Prostate gland (tissue), 2 donors: Measurements from ENCODE around the gene RNF121. TPM values are rescaled to one million over a fixed set of nuclear protein-coding genes. Genes with fewer than 3 reads are reported as not detected.
A peak's percentile ranks its signal among the peaks of the same experiment; 100 is the strongest.

Source experiments
- DNase-seq: peaks from one replicate; pipeline ENCODE4 v3.0.0-alpha.2; 2019; ENCODE audit warnings: low spot score
- H3K27ac ChIP-seq, 2 donors: fragments of 200-600 bp; sonication (generic); 2 replicates each; pipeline ENCODE4 v1.5.1; 2017 to 2019
- H3K27me3 ChIP-seq: fragments of 200-600 bp; sonication (generic); replicated peaks from 2 replicates; pipeline ENCODE4 v1.5.1; 2019; ENCODE audit not compliant: insufficient read depth
- H3K36me3 ChIP-seq, 2 donors: fragments of 200-600 bp; sonication (generic); 1 replicate in 1 of 2; 2 replicates in 1 of 2; pipeline versions ENCODE4 v1.5.1 to v1.8.1; 2017 to 2019
- H3K4me1 ChIP-seq: fragments of 200-600 bp; sonication (generic); replicated peaks from 2 replicates; pipeline ENCODE4 v1.5.1; 2019
- H3K4me3 ChIP-seq, 2 donors: fragments of 200-600 bp; sonication (generic); 2 replicates each; pipeline ENCODE4 v1.5.1; 2017 to 2019
- H3K9me3 ChIP-seq: fragments of 200-600 bp; sonication (generic); 2 replicates; pipeline ENCODE4 v1.5.1; 2017
- POLR2A ChIP-seq: fragments of 450-650 bp; IDR thresholded peaks from one replicate; pipeline ENCODE4 v1.6.1; 2016; ENCODE audit warnings: antibody characterized with exemption, mild to moderate bottlenecking
- POLR2AphosphoS5 ChIP-seq: sonication (generic); formaldehyde crosslinking; IDR thresholded peaks from one replicate; pipeline ENCODE4 v1.6.1; 2017; ENCODE audit warnings: antibody characterized with exemption
- WGBS: methylation state at CpG from one replicate; pipeline ENCODE4 v1.1.5; 2018; 5-methylcytosine and 5-hydroxymethylcytosine counted together
- intact Hi-C: fragments of 100-400 bp; cut with DNase I; formaldehyde crosslinking; loops from one replicate; pipeline ENCODE4 v1.14.2; 2022
- total RNA-seq, 2 donors: library from RNA; depleted of rRNA; stranded (reverse); fragments of >200 nt; gene quantifications; one replicate each; pipeline ENCODE4 v1.1.0, GENCODE V29; 2016
- TF ChIP-seq, protein P1 (sequence below), 4 experiments: fragments of 200-600 bp in 2 of 4; fragments of 450-650 bp in 2 of 4; sonication (generic) in 2 of 4; IDR thresholded peaks; 1 replicate in 3 of 4; 2 replicates in 1 of 4; pipeline ENCODE4 v1.5.1; 2016 to 2019; ENCODE audit warnings: antibody characterized with exemption in 4 of 4, mild to moderate bottlenecking in 2 of 4, moderate library complexity in 2 of 4

The RNF121 gene
- total RNA-seq, 2 donors from 2014 or later: 32.4 to 48.0 TPM

GRCh38 chr11:72023335-72023734, 94.5 kb downstream of the RNF121 start:
- no peak overlapping the region for H3K27ac ChIP-seq
- H3K4me3 ChIP-seq: no peak overlapping the region
- intact Hi-C loops: no loop called here
- H3K36me3 ChIP-seq: peaks cover 48 to 57% of the 10 kb centered on the region in 2 donors
- H3K27me3 ChIP-seq: no peaks in the 10 kb centered on the region
- TF ChIP-seq POLR2A: no peak
- TF ChIP-seq, protein P1, sequence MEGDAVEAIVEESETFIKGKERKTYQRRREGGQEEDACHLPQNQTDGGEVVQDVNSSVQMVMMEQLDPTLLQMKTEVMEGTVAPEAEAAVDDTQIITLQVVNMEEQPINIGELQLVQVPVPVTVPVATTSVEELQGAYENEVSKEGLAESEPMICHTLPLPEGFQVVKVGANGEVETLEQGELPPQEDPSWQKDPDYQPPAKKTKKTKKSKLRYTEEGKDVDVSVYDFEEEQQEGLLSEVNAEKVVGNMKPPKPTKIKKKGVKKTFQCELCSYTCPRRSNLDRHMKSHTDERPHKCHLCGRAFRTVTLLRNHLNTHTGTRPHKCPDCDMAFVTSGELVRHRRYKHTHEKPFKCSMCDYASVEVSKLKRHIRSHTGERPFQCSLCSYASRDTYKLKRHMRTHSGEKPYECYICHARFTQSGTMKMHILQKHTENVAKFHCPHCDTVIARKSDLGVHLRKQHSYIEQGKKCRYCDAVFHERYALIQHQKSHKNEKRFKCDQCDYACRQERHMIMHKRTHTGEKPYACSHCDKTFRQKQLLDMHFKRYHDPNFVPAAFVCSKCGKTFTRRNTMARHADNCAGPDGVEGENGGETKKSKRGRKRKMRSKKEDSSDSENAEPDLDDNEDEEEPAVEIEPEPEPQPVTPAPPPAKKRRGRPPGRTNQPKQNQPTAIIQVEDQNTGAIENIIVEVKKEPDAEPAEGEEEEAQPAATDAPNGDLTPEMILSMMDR (IDR thresholded peaks at IDR 0.05): no peak
- no peak for TF ChIP-seq POLR2AphosphoS5
- peaks cover 28% of the 10 kb centered on the region for H3K4me1 ChIP-seq
- H3K9me3 ChIP-seq: no peaks in the 10 kb centered on the region
- 66% methylated on average over 4 of the region's 4 CpGs for WGBS
- DNase-seq: no peak

DNA sequence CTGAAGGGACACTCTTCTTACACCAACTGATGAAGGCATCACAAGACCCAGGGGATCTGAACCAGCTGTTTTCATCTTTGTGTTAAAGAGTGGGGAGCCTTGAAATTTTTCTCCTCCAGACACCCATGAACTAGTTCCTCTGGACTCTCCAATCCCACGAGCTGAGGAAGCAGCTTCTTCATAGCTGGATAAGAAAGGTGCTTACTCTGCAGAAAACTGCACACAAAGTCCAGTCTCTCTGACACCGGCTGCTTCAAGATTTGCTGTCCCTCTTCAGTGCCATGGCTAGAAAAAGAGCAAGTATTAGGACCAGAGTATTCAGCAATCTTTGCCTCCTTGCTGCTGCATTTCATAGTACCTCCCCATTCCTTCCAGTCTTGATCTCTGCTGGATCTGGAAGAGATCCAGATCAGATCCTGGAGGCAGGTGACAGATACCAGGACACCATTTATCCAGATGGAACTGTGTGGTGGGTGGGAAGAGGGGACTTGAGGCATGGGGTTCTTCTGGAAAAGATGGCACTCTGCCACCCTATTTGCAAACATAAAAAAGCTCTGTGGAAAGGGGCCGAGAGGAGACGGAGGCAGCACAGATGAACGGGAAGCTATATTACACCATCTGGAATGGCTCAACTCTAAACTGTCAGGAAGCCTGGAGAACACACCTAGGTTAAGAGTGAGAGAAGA, 95.4 kb downstream of the RNF121 start:
- intact Hi-C loops: loop anchor here (2.0 kb wide), 1 partner anchor 67 kb away; no protein-coding TSS in a partner anchor
- no peak for DNase-seq
- 30% methylated on average over 5 of the region's 5 CpGs for WGBS
- Histone ChIP-seq H3K27ac (peak overlapping the region; percentile 65 to 68), H3K9me3 (no peaks in the 10 kb centered on the region), H3K36me3 (peaks cover 39 to 48% of the 10 kb centered on the region in 2 donors), H3K4me1 (peaks cover 28% of the 10 kb centered on the region), H3K27me3 (no peaks in the 10 kb centered on the region), H3K4me3 (no peak overlapping the region)
- TF ChIP-seq, protein P1 (IDR thresholded peaks at IDR 0.05): no peak
- TF ChIP-seq POLR2AphosphoS5: no peak
- no peak for TF ChIP-seq POLR2A

DNA sequence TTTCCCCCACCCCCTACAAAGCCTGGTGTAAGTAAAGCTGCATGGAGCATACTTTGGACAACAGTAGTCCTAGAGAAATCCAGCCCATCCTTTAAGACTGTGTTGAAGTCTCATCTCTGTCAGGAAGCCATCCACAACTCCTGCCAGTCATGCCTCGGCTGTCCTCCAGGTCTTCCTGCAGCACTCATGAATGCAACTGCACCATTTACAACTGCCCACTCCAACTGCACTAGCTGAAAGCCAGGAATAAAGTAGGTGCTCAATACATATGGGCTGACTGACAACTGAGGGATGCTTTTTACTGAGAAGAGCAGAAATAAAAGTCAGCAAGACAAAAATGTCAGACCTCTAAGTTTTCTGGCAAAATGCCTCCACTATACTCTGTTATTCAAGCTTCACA, 97.2 kb downstream of the RNF121 start:
- WGBS: 33% methylated on average over 1 of the region's 1 CpG
- DNase-seq: no peak
- Histone ChIP-seq H3K4me1 (peaks cover 37% of the 10 kb centered on the region), H3K27me3 (no peaks in the 10 kb centered on the region), H3K9me3 (no peaks in the 10 kb centered on the region), H3K4me3 (no peak overlapping the region), H3K27ac (peak overlapping the region; percentile 65 to 68), H3K36me3 (peaks cover 24 to 32% of the 10 kb centered on the region in 2 donors)
- intact Hi-C loops: loop anchor here (5.0 kb wide), 1 partner anchor 116 kb away; no protein-coding TSS in a partner anchor
- TF ChIP-seq POLR2AphosphoS5 (no peak), POLR2A (no peak)
- TF ChIP-seq, protein P1 (IDR thresholded peaks at IDR 0.05): no peak

GRCh38 chr11:72030472-72031045, 101.7 kb downstream of the RNF121 start:
- H3K4me1 ChIP-seq: peaks cover 19% of the 10 kb centered on the region
- peak; percentile 36 for DNase-seq

DNA sequence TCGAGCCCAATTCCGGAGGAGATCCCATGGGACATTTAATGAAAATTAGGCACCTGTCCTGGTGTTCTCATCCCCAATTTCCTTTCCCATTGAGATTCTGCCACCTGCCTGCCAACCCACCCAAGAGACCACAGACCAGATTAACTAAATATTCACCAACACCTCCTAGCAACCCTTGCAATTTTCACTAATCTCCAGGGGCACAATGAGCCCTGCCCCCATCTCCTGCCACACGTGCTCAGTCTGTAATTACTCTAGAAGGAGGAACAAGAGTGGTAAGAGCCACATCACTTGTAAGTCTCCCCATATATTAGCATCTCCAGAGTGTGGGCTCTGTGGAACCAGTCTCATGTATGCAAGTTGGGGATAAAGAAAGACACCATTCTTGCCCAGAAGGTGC, 107.8 kb downstream of the RNF121 start:
- Histone ChIP-seq H3K4me1 (peaks cover 14% of the 10 kb centered on the region), H3K27me3 (no peaks in the 10 kb centered on the region), H3K27ac (peak overlapping the region in 1 of 2 donors; percentile 42), H3K9me3 (no peaks in the 10 kb centered on the region), H3K4me3 (no peak overlapping the region), H3K36me3 (no peaks in the 10 kb centered on the region)
- intact Hi-C loops: loop anchor here (10.0 kb wide), 1 partner anchor 188 kb away; the partner anchor contains the start of gene INPPL1
- WGBS: 67% methylated on average over 3 of the region's 3 CpGs
- TF ChIP-seq POLR2AphosphoS5: no peak
- no peak for TF ChIP-seq POLR2A
- TF ChIP-seq, protein P1 (IDR thresholded peaks at IDR 0.05): no peak
- DNase-seq: no peak

More at GRCh38 chr11:72030472-72031045, 101.7 kb downstream of the RNF121 start:
- intact Hi-C loops: loop anchor here (10.0 kb wide), 1 partner anchor 194 kb away; the partner anchor contains the start of gene INPPL1
- Histone ChIP-seq H3K4me3 (no peak overlapping the region), H3K27ac (peak overlapping the region; percentile 2 to 32), H3K27me3 (no peaks in the 10 kb centered on the region), H3K36me3 (peaks cover 6% of the 10 kb centered on the region in 2 donors), H3K9me3 (no peaks in the 10 kb centered on the region)
- WGBS: 24% methylated on average over 1 of the region's 1 CpG
- TF ChIP-seq POLR2A: no peak
- TF ChIP-seq POLR2AphosphoS5: peak; percentile 26
